Gastrocnemius medialis (tissue), 4 donors: ENCODE measurements around the gene TNS3.

Source experiments
- POLR2A ChIP-seq, 2 donors: fragments of 450-650 bp; IDR thresholded peaks; one replicate each; pipeline ENCODE4 v1.6.1; 2017; ENCODE audit warnings: antibody characterized with exemption in 2 of 2, mild to moderate bottlenecking in 2 of 2, moderate library complexity in 2 of 2
- TF ChIP-seq, protein P1 (sequence below), 5 experiments: fragments of 450-650 bp in 3 of 5; fragments of 200-600 bp in 2 of 5; sonication (generic) in 2 of 5; IDR thresholded peaks in 4 of 5; conservative IDR thresholded peaks in 1 of 5; 1 replicate in 4 of 5; 2 replicates in 1 of 5; pipeline ENCODE4 v1.5.1; 2016 to 2019; ENCODE audit warnings: antibody characterized with exemption in 5 of 5, mild to moderate bottlenecking in 3 of 5, moderate library complexity in 3 of 5

DNA sequence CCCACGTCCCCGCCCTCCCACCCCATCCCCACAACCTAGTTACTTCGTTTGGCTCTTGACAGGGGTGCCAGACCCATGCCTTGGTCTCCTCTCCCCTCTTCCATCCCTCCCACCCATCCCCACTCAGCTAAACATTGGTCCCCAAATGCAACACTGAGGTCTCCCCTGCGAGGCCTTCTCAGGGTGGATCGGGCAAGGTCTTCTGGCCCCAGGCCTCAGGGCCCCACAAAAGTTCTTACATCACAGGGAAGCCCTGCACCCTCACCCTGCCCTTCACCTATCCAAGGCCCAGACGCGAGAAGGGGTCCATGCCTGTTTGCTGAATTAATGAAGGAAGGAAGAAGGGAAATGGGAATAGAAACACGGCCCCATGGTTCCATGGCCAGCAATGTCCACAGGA is 32.0 kb downstream of the TNS3 start:
- TF ChIP-seq POLR2A (IDR thresholded peaks at IDR 0.05): no peak
- TF ChIP-seq, protein P1, sequence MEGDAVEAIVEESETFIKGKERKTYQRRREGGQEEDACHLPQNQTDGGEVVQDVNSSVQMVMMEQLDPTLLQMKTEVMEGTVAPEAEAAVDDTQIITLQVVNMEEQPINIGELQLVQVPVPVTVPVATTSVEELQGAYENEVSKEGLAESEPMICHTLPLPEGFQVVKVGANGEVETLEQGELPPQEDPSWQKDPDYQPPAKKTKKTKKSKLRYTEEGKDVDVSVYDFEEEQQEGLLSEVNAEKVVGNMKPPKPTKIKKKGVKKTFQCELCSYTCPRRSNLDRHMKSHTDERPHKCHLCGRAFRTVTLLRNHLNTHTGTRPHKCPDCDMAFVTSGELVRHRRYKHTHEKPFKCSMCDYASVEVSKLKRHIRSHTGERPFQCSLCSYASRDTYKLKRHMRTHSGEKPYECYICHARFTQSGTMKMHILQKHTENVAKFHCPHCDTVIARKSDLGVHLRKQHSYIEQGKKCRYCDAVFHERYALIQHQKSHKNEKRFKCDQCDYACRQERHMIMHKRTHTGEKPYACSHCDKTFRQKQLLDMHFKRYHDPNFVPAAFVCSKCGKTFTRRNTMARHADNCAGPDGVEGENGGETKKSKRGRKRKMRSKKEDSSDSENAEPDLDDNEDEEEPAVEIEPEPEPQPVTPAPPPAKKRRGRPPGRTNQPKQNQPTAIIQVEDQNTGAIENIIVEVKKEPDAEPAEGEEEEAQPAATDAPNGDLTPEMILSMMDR (IDR thresholded peaks at IDR 0.05 in 4 of 5, conservative IDR thresholded peaks at IDR 0.05 in 1 of 5): no peak
